Measurements from ENCODE around the gene TRRAP.
"Not testable (repeated sequence)": the region's sequence is repeated elsewhere in the genome, so short reads cannot be mapped to it uniquely, and the experiment has no call there.

Gene TRRAP

DNA sequence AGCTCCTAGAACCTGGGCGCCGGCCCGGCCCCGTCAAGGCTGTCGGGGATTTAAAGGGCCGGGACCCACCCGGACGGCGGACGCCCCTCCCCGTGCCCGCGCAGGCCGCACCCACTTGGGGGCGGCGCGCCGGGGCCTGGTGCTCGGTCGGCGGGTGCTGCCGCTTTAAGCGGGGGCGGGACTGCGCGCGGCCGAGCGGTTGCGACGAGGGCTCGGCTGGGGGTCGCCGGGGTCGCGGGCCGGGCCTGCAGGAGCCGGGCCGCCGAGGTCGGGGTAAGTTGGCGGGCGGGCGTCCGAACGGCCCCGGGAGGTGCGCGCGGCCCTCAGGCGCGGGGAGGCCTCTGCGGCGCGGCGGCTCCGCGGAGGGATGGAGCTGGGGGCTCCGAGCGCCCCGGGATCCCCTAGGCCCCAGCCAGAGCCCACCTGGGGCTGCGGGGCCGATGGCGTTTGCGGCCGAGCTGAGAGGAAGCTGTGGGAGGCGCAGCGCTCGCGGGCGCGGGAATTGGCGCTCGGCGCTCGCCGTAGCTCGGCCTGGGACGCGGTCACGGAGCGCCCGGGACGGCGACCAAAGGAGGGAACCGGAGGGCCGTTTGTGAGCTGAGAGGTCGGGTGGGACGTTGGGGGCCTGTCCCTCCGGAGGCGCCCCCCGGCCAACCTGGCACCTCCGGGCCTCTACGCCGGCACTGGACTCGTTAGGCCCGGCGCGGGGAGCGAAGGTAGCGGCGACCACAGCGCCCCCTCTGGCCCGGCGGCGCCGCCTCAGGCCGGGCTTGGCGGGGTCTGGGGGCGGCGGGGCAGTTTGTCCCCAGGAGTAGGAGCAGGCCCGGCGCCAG is at the start of gene TRRAP:
Gene TRRAP (plus strand): TSS at position 168 of the 833 bp plus-strand sequence. CDS start 2,619 bp downstream, outside the sequence.
- no peak for FAIRE-seq

DNA sequence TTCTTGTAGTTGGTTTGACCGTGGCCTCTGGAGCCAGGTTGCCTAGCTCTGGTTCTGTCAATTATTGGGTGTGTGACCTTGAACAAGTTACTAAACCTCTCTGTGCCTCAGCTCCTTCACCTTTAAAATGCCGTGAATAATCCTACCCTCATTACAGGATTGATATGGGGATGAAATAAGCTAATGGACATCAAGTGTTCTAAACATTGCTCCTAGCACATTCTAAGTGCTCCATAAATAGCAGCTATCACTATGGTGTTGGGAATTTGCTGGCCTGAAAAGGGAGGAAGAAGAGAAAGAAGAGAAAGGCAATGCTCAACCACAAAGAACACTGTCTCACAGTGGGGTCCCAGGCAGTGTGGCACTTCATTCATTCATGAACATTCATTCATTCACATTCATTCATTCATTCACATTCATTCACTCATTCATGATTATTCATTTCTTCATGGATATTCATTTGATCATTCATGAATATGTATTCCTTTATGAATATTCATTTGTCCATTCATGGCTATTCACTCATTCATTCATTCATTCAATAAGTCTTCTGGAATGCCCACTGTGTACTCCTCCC is 47.3 kb upstream of the TRRAP start:
- no peak for FAIRE-seq

DNA sequence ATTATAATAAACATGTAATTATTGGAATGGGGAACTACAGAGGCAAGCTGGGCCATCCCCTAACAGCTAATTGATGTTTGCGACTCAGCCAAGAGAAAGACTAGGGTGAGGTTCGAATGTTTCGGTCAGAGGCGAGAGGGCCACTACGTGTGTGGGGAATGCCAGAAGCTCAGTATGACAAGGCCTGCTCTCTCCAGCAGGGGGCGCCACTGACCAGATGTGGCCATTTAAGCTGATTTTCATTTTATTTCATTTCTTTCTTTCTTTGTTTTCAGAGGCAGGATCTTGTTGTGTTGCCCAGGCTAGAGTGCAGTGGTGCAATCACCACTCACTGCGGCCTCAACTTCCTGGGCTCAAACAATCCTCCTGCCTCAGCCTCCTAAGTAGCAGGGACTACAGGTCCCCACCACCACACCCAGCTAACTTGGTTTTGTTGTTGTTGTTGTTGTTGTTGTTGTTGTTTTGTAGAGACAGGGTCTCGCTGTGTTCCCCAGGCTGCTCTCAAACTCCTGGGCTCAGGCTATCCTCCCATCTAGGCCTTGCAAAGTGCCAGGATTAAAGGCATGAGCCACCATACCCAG is 46.6 kb upstream of the TRRAP start:
- FAIRE-seq: no peak

DNA sequence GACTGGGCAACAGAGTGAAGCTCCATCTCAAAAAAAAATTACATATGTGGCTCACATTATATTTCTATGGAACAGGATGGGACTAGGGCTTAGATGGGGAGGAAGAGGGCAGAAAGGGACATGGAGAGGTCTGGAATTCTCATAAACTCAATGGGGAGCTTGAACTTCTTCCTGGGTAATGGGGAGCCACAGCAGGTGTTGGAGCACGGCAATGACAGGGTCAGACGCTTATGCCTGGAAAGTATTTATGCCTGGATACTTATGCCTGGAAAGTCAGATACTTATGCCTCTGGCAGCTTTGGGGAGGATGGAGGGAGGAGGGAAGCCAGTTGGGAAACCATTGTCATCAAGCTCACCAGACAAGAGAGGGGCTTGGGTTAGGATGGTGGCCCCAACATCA is 45.3 kb upstream of the TRRAP start:
- FAIRE-seq: no peak

DNA sequence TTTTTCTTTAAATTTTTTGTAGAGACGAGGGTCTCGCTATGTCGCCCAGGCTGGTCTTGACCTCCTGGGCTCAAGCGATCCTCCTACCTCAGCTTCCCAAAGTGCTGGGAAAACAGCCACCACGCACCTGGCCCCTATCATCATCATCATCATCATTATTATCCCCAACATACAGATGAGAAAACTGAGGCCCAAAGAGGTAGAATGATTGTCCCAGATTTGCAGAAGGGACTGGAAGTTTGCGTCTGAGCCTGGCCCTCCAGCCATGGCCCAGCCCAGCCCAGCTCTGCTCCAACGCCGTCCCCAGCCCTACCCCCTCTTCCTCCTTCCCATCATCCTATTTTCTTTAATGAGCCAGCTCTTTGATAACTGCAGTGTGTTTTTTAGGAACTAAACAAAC is 43.4 kb upstream of the TRRAP start:
- FAIRE-seq: no peak

DNA sequence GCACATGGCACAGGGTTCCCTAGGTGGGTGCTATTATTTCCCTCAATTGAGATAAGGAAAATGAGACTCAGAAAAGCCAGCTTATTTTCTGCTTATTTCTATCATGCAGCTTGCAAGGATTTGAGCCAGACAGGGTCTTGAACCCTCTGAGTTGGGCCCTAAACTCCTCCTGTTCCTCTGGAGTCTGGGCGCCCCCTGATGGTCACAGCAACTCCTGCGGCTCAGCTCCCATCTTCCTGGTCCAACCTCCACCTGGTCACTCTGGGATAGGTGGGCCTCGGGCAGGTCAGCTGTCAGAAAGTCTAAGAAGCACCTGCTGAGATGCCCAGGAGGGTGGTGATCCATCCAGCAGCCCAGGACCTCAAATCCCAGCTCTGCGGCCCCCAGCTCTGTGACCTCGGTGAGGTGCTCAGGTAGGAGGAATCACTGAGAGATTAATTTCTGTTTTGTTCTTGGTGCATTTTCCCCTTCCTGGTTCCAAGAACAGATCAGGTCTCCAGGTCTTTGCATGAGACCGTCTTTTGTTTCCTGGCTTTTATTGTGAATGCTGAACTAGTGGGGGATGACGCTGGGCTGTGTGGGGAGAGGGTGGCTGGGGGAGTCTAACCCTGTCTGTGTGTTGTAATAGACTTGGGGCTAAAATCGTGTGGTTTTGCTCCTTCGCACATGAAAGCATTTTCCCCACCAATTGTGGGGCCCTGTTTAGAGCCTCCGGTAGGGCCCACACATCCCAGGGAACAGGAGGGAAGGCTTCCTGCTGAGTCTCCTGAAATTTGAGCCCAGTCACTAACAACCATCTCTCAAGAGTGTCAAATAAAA is 41.3 kb upstream of the TRRAP start:
- FAIRE-seq: no peak

DNA sequence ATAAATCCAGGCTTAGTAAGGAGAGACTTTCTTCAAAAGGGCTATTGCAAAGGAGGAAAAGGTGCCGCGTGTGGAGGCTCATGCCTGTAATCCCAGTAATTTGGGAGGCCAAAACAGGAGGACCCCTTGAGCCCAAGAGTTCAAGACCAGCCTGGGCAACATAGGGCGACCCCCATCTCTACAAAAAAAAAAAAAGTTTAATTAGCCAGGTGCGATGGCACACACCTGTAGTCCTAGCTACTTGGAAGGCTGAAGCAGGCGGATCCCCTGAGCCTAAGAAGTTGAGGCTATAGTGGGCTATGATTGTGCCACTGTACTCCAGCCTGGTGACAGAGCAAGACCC is 40.7 kb upstream of the TRRAP start:
- FAIRE-seq: no peak

DNA sequence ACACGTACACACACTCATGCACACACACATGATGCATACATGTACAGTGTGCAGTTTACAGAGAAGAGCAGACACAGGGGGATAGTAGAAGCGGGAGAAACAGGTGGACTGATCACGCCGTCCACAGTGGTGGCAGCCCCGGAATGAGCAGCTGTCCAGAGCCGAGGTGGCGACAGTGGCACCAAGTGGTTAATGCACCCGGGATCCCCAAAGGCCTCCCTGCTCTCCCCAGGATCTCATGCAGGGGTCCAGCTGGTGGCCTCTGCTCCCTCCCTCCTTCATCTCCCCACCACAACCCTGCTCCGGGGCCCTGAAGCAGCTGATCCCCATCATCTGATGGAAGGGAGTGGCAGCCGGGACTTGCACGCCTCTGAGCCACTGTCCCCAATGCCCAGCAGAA is 38.2 kb upstream of the TRRAP start:
- no peak for FAIRE-seq

DNA sequence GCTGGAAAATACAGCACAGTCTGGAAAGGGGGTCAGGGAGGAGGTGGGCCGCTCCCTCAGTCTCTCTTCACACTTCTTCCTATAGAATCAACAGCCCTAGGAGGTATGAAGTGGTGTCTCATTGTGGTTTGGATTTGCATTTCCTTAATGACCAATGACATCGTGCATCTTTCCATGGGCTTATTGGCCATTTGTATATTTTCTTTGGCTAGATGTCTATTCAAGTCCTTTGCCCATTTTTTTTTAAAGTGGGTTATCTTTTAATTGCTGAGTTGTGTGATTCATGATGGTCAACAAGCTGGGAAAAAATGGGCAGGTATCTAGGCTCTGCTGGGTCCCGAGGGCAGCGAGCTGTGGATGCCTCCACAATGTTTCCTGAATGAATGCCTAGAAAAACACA is 37.6 kb upstream of the TRRAP start:
- FAIRE-seq: no peak

DNA sequence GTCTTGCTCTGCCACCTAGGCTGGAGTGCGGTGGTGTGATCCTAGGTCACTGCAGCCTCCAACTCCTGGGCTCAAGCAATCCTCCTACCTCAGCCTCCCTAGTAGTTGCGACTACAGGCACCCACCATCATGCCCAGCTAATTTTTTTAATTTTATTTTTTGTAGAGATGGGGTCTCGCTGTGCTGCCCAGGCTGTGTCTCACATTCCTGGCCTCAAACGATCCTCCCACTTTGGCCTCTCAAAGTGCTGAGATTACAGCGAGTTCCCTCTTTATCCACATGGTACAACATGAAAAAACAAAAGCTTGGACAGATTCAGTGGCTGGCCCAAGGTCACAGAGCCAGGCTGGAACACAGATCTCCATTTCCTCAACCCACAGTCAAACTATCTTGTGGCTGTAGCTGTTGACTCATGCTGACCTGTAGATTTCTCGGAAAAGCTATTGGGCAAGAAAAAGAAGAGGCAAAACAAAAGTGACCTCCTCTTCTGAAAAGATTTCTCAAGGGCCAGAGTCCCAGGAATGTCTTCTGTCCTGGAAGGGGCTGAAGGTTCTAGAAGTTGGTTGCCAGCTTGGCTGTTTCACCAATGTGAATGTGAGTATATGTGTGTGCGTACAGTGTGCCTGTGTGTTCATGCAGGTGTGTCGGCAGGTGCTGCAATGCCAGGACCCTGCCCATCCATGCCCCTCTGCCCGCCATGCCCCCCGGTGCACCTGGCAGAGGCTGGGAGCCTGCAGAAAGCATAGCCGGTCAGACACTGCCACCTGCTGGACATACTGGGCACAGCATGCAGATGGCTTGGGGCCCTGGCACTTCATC is 36.9 kb upstream of the TRRAP start:
- FAIRE-seq: peak; percentile 38

DNA sequence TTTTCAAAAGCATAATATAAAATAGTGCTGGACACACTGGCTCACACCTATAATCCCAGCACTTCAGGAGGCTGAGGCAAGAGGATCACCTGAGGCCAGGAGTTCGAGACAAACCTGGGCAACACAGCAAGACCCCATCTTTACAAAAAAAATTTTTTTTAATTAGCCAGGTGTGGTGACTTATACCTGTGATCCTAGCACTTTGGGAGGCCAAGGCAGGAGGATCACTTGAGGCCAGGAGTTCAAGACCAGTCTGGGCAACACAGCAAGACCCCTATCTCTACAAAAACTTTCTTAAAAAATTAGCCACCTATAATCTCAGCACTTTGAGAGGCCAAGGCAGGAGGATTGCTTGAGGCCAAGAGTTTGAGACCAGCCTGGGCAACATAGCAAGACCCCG is 35.8 kb upstream of the TRRAP start:
- not testable (repeated sequence) for FAIRE-seq

DNA sequence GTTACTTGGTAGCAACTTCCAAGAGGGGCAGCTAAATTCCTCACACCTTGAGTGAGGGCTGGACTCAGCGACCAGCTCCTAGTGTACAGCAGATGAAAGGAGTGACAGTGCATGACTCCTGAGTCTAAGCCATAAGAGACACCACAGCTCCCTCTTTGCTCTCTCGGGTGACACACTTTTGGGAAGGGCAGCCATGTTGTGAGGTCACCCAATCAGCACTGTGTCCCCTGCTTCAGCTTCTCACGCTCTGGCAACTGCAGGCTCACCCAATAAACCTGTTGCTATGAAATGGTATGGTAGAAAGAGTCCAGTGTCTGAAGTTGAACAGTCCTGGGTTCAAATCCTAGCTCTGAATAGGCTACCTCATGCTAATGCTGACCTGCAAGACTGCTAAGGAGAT is 29.4 kb upstream of the TRRAP start:
- FAIRE-seq: no peak

DNA sequence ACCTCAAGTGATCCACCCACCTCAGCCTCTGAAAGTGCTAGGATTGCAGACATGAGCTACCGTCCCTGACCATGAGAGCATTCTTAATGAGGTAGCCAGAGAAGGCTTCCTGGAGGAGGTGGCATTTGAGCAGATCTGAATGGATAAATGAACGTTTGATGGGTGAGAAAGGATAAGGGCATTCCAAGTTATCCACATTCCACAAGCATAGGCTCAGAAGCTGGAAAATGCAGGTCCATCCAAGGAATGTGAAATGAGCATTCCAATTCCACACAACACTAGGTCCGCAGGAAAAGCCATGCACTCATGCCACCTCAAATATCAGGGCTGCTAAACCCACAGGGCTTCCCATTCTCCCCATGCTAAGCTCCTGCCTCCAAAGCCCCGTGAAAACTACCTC is 25.5 kb upstream of the TRRAP start:
- no peak for FAIRE-seq

DNA sequence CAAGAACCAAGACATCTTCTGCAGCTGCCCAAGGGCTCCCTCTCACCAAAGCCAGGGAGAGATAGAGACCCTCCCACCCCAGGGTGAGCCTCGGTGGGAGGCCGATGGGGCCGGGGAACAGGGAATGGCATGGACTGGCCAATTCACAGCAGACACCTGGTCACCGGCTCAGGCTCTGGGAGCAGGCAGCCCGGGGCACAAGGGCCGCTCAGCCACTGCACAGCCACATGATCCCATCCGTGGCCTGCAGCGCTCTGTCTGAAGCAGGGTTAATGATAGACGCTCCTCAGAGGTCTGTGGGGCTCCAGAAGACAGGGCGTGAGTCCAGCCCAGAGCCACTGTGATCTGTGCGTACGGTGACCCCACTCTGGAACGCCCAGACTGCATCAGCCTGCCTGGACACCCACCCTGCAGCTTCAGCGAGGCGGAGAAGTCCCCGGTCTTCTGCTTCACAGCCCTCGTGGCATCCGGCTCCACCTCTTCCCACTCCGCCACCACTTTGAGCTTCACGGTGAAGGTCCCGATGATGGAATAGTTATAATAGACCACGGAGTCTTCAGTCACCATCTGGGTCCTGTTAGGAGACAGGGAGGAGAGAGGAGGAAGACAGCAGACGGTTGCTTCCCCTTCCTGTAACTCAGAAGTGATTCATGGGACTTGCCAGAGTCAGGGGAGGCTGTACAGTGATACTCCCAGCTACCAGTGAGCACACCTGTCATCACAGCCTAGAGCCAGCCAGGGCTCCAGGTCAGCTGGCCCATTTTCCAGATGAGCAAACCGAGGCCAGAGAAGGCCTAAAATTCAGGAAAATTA is 22.5 kb upstream of the TRRAP start:
- FAIRE-seq: no peak

DNA sequence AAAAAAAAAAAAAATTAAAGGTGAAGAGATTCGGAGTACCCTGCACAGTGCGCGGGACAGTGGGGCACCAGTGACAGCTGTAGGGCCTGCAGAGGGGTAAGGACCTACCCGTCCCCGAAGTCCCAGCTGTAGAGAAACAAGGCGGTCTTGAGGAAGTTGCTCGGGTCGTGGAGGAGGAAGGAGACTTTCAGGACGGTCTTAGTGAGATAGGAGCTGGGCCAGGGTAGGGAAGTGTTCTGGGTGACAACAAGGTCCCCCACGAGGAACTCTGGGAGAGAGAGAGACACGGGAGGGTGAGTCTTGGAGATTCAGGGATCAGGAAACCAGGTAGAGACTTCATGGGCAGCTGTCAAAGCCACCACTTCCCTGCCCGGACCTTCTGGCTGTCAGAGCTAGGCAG is 18.3 kb upstream of the TRRAP start:
- FAIRE-seq: no peak

DNA sequence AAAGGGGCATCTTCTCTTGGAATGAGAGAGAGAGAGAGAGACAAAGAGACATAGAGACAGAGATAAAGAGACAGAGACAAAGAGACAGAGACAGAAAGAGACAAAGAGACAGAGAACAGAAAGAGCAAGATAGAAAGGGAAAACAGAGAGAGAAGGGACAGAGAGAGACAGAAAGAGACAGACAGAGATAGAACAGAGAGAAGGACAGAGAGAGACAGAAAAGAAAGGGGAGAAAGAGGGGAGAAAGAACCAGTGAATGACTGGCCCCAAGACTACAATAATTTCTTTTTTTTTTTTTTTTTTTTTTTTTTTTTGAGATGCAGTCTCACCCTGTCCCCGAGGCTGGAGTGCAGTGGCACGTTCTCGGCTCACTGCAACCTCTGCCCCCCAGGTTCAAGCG is 16.1 kb upstream of the TRRAP start:
- no peak for FAIRE-seq

DNA sequence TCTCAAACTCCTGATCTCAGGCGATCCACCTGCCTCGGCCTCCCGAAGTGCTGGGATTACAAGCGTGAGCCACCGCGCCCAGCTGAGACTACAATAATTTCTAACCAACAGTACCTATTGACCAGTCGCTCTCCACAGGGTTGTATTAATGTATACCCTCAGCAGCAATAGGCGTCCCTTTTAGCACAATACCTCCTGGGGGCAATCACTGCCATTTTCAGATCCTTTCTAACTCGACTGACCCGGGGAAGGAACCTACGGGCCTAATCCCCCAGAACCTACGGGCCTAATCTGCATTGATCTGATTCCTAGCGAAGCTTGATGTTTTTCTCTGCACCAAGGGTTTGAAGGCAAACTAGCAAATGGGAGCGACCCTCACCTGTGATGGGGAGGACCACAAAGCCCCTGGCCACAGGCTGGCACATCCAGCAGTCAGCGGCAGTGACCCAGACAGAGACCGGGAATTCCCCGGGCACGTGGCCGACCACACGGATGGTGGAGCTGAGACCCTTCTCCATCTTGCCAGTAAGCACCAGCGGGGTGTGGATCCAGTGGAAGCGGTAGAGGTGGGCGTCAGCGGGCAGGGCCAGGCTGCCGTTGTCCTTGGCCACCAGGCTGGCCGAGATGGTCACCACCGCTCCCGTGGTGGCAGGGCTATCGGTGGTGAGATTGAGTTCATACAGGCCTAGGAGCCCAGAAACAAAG is 15.5 kb upstream of the TRRAP start:
- FAIRE-seq: no peak

DNA sequence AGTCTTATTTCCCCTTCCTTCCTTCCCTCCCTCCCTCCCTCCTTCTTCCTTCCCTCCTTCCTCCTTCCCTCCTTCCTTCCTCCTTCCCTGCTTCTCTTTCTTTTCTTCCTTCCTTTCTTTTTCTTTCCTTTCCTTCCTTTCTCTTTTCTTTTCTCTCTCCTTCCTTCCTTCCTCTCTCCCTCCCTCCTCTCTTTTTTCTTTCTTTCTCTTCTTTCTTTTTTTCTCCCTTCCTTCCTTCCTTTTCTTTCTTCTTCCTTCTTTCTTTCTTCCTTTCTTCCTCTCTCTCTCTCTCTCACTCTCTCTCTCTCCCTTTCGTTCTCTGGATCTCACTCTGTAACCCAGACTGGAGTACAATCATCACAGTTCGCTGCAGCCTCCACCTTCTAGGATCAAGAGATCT is 14.7 kb upstream of the TRRAP start:
- no peak for FAIRE-seq

DNA sequence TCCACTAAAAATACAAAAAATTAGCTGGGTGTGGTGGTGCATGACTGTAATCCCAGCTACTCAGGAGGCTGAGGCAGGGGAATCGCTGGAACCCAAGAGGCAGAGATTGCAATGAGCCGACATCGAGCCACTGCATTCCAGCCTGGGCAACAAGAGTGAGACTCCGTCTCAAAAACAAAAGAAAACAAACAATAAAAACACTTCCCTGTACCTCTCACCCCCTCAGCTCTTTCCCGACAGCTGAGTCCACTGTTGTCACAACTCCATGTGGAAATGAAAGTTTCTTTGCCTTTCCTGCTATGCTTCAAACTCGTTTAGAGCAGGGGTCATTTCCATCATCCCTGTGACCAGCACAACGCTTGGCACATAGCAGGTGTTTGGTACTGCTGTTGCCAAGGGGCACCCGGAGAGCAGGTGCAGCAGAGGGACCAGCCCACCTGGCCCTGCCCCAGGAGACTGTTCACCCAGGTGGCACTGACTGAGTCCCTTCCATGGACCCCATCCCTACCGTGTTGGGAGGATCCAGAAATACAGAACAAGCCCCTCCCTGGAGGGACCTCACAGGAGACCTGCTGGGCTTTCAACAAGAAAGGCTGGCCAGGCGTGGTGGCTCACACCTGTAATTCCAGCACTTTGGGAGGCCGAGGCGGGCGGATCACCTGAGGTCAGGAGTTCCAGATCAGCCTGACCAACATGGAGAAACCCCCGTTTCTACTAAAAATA is 13.4 kb upstream of the TRRAP start:
- no peak for FAIRE-seq

DNA sequence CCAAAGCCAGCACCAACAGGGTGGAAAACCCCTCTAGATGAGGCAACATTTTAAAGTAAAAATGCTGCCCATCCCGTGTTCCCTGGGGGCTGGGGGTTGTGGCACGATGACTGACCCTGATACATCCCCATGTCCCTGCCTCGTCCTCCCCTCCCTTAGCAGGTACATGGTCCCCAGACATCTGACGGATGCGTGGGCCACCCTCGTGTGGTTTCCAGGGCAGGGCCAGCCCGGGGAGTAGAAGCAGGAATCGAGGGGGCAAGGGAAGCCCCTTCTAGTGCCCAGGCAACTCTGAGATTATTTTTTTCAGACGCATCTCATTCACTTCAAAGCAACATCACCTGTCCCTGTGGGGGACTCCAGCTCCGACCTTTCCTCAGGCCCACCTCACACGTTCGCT is 12.0 kb upstream of the TRRAP start:
- no peak for FAIRE-seq

DNA sequence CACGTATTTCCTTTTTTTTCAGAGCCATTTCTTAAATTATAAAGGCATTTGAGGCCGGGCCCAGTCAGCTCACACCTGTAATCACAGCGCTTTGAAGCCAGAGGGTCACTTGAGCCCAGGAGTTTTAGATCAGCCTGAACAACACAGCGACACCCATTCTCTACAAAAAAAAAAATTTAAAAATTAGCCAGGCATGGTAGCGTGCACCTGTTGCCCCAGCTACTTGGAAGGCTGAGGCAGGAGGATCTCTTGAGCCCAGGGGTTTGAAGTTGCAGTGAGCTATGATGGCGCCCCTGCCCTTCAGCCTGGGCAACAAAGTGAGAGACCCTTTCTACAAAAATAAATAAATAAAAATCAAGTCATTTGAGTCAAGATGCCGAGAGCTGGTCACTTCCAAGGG is 11.6 kb upstream of the TRRAP start:
- no peak for FAIRE-seq

Measured in islet of Langerhans (tissue), 1 donor.